HepG2 (cell line): ENCODE results near the gene SMC1B. TPM values are rescaled to one million over a fixed set of nuclear protein-coding genes. Genes with fewer than 3 reads are reported as not detected.

Experiments
- ATAC-seq: fragments of 200-7000 bp; cut with Tn5 transposase; 3 replicates; pipeline ENCODE4 v1.9.1; 2020; ENCODE audit warnings: mild to moderate bottlenecking, moderate library complexity
- BruUV-seq: library from RNA; stranded (reverse); fragments of 400-500 nt; replicated peaks from 2 replicates; lab custom pipeline; 2021; lab: Mats Ljungman, UMichigan
- CTCF ChIA-PET: fragments of 300-600 bp; formaldehyde crosslinking; extraction: SDS; loops from one replicate; lab custom pipeline; 2021; ENCODE audit warnings: low total read pairs, inconsistent platforms, low intra/inter-chr PET ratio; lab: Yijun Ruan, JAX
- POLR2A ChIA-PET: fragments of 350-600 bp; sonication (Branson Sonifier 250); formaldehyde crosslinking; loops from one replicate; lab custom pipeline; 2020; ENCODE audit warnings: antibody characterized with exemption, inconsistent platforms; lab: Yijun Ruan, JAX
- DNase-seq: peaks from one replicate; pipeline ENCODE4 v3.0.0-alpha.2; 2015; ENCODE audit warnings: low spot score
- FAIRE-seq: peaks from 3 replicates; lab custom pipeline; 2011; peaks lifted over from hg19 to GRCh38; lab: Jason Lieb, UNC
- H2AFZ ChIP-seq: one replicate; pipeline ENCODE4 v1.6.1; 2011; ENCODE audit warnings: low read length, inconsistent platforms
- H3K27ac ChIP-seq: fragments of 300-600 bp; 3 replicates; pipeline ENCODE4 v1.8.0; 2011; ENCODE audit warnings: mixed run types, mild to moderate bottlenecking, mixed read lengths, low read length, inconsistent platforms; ENCODE audit not compliant: insufficient read depth; ENCODE audit errors: extremely low read length
- H3K27me3 ChIP-seq, 2 experiments: fragments of 200-600 bp in 1 of 2; 2 replicates in 1 of 2; 3 replicates in 1 of 2; pipeline versions ENCODE4 v1.6.0 to v1.8.0; 2011; ENCODE audit warnings: low read length in 2 of 2, mild to moderate bottlenecking in 2 of 2, moderate library complexity in 2 of 2, inconsistent platforms in 1 of 2; ENCODE audit not compliant: insufficient read depth in 2 of 2, control insufficient read depth in 1 of 2
- H3K36me3 ChIP-seq, 2 experiments: fragments of 200-600 bp in 1 of 2; replicated peaks in 1 of 2; 2 replicates in 1 of 2; 3 replicates in 1 of 2; pipeline versions ENCODE4 v1.5.1 to v1.8.0; 2011; ENCODE audit warnings: low read length in 2 of 2, inconsistent platforms in 1 of 2; ENCODE audit not compliant: insufficient read depth in 2 of 2, control insufficient read depth in 1 of 2
- H3K4me1 ChIP-seq: 2 replicates; pipeline ENCODE4 v1.5.1; 2012; ENCODE audit warnings: low read length, inconsistent platforms; ENCODE audit not compliant: insufficient read depth
- H3K4me2 ChIP-seq: 2 replicates; pipeline ENCODE4 v1.6.0; 2011; ENCODE audit warnings: low read depth, low read length, inconsistent platforms
- H3K4me3 ChIP-seq, 3 experiments: fragments of 200-600 bp in 1 of 3; sonication (generic), shearing (Covaris generic) in 1 of 3; replicated peaks in 1 of 3; 2 replicates each; pipeline ENCODE4 v1.5.1; 2011 to 2016; ENCODE audit warnings: low read length in 3 of 3, inconsistent platforms in 2 of 3, low read depth in 2 of 3, mild to moderate bottlenecking in 2 of 3, control low read depth in 1 of 3, mixed read lengths in 1 of 3; ENCODE audit not compliant: insufficient read depth in 1 of 3
- H3K79me2 ChIP-seq: one replicate; pipeline ENCODE4 v1.6.1; 2011; ENCODE audit warnings: low read length, inconsistent platforms; ENCODE audit not compliant: insufficient read depth
- H3K9ac ChIP-seq: 2 replicates; pipeline ENCODE4 v1.6.0; 2011; ENCODE audit warnings: mild to moderate bottlenecking, low read depth, low read length, inconsistent platforms; ENCODE audit not compliant: insufficient read depth
- H3K9me3 ChIP-seq: 2 replicates; pipeline ENCODE4 v1.5.1; 2012; ENCODE audit warnings: mild to moderate bottlenecking, low read length
- H4K20me1 ChIP-seq: 2 replicates; pipeline ENCODE4 v1.6.0; 2011; ENCODE audit warnings: inconsistent platforms, mild to moderate bottlenecking, low read length, moderate library complexity; ENCODE audit not compliant: insufficient read depth
- BATF2 ChIP-seq: sonication (generic); formaldehyde crosslinking; IDR thresholded peaks from 2 replicates; pipeline ENCODE4 v1.8.0; 2022; ENCODE audit warnings: mild to moderate bottlenecking, missing genetic modification reagents, moderate library complexity
- GRHL1 ChIP-seq: sonication (generic); formaldehyde crosslinking; conservative IDR thresholded peaks from 2 replicates; pipeline ENCODE4 v1.8.0; 2022; ENCODE audit warnings: missing genetic modification reagents
- KLF12 ChIP-seq: sonication (generic); formaldehyde crosslinking; IDR thresholded peaks from 2 replicates; pipeline ENCODE4 v1.4.0; 2020; ENCODE audit warnings: missing genetic modification reagents, borderline replicate concordance
- MAFG ChIP-seq: sonication (generic); formaldehyde crosslinking; IDR thresholded peaks from 2 replicates; pipeline ENCODE4 v1.5.1; 2020; ENCODE audit warnings: mild to moderate bottlenecking, missing genetic modification reagents
- SNRNP70 ChIP-seq: fragments of 200-400 bp; formaldehyde crosslinking; IDR thresholded peaks from 2 replicates; pipeline ENCODE4 v1.6.1; 2017; ENCODE audit warnings: mild to moderate bottlenecking, low read depth, low read length, moderate library complexity
- TSC22D2 ChIP-seq: sonication (generic); formaldehyde crosslinking; IDR thresholded peaks from 2 replicates; pipeline ENCODE4 v1.5.1; 2020; ENCODE audit warnings: missing genetic modification reagents, mild to moderate bottlenecking, borderline replicate concordance
- ZMYM3 ChIP-seq: sonication (generic); formaldehyde crosslinking; IDR thresholded peaks from 2 replicates; pipeline ENCODE4 v1.5.1; 2020; ENCODE audit warnings: mild to moderate bottlenecking, missing genetic modification reagents
- ZNF510 ChIP-seq: sonication (generic); formaldehyde crosslinking; IDR thresholded peaks from 2 replicates; pipeline ENCODE4 v1.4.0; 2020; ENCODE audit warnings: low read depth, mild to moderate bottlenecking, missing genetic modification reagents
- WGBS: methylation state at CpG from one replicate; pipeline ENCODE4 v1.1.6; 2017; ENCODE audit warnings: low lambda C conversion rate; 5-methylcytosine and 5-hydroxymethylcytosine counted together
- in situ Hi-C: cut with HindIII; loops from 2 replicates; pipeline ENCODE4 v1.10.0; 2017; ENCODE audit warnings: low pct_unique_long_range_greater_than_20kb; ENCODE audit not compliant: extremely low pct_ligation_motif_present
- intact Hi-C: fragments of 100-400 bp; cut with micrococcal nuclease; formaldehyde crosslinking; loops from one replicate; pipeline ENCODE4 v1.10.0; 2022; ENCODE audit not compliant: unreplicated experiment
- polyA plus RNA-seq, 8 experiments: library from polyadenylated mRNA; depleted of rRNA in 3 of 8; stranded (reverse) in 7 of 8; unstranded in 1 of 8; fragments of >200 nt; fragmentation: Illumina TruSeq in 4 of 8; extraction: Trizol in 4 of 8; gene quantifications; 2 replicates each; pipeline versions ENCODE4 v1.2.1 to v1.2.3, GENCODE V29; 2011 to 2016; ENCODE audit warnings: low read depth in 4 of 8, missing spikeins in 1 of 8, mixed read lengths in 1 of 8; ENCODE audit not compliant: insufficient read depth in 1 of 8
- total RNA-seq, 5 experiments: library from RNA; depleted of rRNA; stranded (reverse); fragments of >200 nt; fragmentation: Illumina TruSeq; extraction: Trizol; gene quantifications; 2 replicates each; pipeline ENCODE4 v1.2.3, GENCODE V29; 2016; ENCODE audit warnings: low read depth in 1 of 5
- TF ChIP-seq, protein P1 (sequence below): sonication (generic); formaldehyde crosslinking; IDR thresholded peaks from 2 replicates; pipeline ENCODE4 v1.5.0; 2020; ENCODE audit warnings: missing genetic modification reagents

Gene SMC1B
- total and polyA plus RNA-seq, 2 of the 13 experiments (the other 11 are each of a cell fraction or from before 2014, with no cell fraction given) = not detected

DNA sequence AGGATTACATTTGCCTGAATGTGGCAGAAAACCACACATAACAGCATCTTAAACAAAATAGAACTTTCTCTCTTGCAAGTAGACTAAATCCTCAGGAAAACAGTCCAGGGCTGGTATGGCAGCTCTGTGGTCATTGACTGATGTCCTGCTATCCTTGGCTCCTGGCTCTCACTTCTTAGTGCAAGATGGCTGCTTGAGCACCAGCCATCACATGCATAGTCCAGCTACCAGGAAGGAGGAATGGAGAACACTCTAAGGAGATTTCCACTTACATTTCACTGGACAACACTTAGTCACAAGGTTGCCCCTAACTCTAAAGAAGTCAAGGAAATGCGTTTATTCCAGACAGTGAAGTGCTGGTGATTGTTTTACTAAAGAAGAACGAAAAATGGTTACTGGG is 13.7 kb upstream of the SMC1B start:
- ATAC-seq (no peak), DNase-seq (no peak)
- POLR2A ChIA-PET = no interaction called here
- Histone ChIP-seq H4K20me1 (no peaks in the 10 kb centered on the region), H3K79me2 (no peaks in the 10 kb centered on the region), H3K36me3 (no peaks in the 10 kb centered on the region), H3K9ac (no peak overlapping the region), H3K9me3 (no peaks in the 10 kb centered on the region), H2AFZ (no peak overlapping the region)
- in situ Hi-C loops = loop anchor here (5.0 kb wide), 1 partner anchor 50 kb away; no protein-coding TSS in a partner anchor
- WGBS = 62% methylated on average over 2 of the region's 2 CpGs
- TF ChIP-seq, protein P1, sequence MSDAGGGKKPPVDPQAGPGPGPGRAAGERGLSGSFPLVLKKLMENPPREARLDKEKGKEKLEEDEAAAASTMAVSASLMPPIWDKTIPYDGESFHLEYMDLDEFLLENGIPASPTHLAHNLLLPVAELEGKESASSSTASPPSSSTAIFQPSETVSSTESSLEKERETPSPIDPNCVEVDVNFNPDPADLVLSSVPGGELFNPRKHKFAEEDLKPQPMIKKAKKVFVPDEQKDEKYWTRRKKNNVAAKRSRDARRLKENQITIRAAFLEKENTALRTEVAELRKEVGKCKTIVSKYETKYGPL (CRISPR knock-in tag) = no peak
- TF ChIP-seq MAFG (CRISPR knock-in tag) (no peak), GRHL1 (CRISPR knock-in tag) (no peak), KLF12 (no peak), SNRNP70 (no peak), ZMYM3 (CRISPR knock-in tag) (peak; percentile 51; the same call in 1 of the 2 replicates), ZNF510 (CRISPR knock-in tag) (no peak), BATF2 (CRISPR knock-in tag) (no peak), TSC22D2 (no peak)
- TF ChIP-seq, all 625 proteins: peak for 1
- Histone ChIP-seq H3K4me3 (no peak overlapping the region), H3K4me2 (no peak overlapping the region), H3K27ac (no peak overlapping the region), H3K4me1 (no peaks in the 10 kb centered on the region), H3K27me3 (peaks cover 6 to 27% of the 10 kb centered on the region in 2 experiments; a peak in 3 of 5 replicates)
- FAIRE-seq = no peak
- no TSS peak for BruUV-seq
- intact Hi-C loops = no loop called here
- CTCF ChIA-PET = no interaction called here
